ENCODE results near the gene GALNT2. TPM values are rescaled to one million over a fixed set of nuclear protein-coding genes. Genes with fewer than 3 reads are reported as not detected.

Gene GALNT2
- polyA plus RNA-seq, 1 of the 3 experiments (the other 2 are of a cell fraction) = 118 TPM

DNA sequence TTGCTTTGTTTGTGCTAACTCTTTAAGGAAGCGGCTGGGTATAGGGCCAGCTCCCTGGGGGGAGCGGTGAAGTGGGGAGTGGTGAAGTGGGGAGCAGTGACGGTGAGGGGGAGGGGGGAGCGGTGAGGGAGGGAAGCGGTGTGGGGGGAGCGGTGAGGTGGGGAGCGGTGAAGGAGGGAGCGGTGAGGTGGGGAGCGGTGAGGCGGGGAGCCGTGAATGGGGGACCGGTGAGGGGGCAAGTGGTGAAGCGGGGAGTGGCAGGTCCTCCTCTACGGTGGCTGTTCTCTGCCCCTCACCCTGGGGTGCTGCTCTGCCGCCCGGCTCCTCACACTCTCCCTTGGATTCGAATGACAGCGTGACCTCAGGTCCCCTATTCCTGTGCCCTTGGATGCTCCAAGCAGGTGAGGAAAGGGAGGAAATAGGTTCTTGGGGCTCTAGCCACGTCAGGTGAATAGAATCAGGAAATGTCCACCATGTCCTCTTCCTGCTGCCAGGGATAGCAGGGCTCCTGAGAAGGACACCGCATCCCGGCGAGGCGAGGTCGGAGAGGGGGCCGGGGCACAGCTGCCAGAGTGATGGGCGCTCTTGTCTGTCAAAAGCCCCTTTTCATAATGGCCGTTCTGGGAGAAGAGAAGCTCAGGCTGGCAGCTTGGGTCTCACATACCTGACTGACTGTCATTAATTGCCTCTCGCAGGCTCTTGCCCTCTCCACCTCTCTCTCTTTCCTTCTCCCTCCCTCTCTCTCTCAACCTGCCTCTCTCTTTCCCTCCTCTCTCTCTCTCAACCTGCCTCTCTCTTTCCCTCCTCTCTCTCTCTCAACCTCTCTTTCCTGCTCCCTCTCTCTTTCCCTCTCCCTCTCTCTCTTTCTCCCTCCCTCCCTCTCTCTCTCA lies 224.9 kb downstream of the GALNT2 start:
- CTCF ChIA-PET = interaction anchor here (1.2 kb wide), 1 partner anchor 16 kb away, joined by 3 read pairs; no protein-coding TSS in a partner anchor

DNA sequence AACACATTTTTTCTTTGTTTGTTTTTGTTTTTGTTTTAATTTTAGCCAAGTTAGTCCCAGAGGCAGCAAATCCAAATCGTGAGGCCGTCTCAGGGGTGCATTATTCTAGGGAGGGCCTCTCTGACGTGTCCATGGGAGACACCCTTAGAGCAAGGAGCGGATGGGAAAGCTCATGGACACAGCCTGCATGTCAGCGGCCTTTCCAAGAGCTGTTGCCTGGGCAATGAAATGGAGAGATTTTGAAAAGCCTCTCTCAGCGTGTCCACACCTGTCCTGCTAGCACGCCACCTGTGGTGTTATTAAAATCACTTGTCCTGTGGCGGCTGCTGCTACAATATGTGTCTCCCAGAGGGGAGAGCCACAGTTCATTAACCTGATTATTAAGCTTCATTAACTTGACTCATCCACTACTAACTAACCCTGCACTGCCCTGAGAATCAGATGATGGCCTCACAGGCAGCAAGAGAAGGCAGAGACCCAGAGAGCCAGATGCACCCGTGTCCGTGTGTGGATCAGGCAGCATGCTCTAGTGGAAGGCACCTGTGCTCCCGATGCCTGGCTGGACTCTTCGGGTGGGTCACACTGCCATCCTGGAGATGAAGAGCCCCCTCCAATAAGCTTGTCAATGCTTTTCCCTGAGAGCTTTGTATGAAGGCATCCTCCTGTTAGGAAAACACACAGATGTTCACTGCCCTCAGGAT lies 225.8 kb downstream of the GALNT2 start:
- H3K27me3 ChIP-seq (ENCODE audit: insufficient read depth) = no peaks in the 10 kb centered on the region
- POLR2A ChIA-PET = no interaction called here
- H4K20me1 ChIP-seq (ENCODE audit: insufficient read depth) = no peaks in the 10 kb centered on the region
- no peaks in the 10 kb centered on the region for H3K9me2 ChIP-seq
- no peak for DNase-seq
- CTCF ChIA-PET = interaction anchor here (1.2 kb wide), 1 partner anchor 15 kb away, joined by 3 read pairs; no protein-coding TSS in a partner anchor
- no peak overlapping the region for H3K4me3 ChIP-seq (ENCODE audit: low read depth in 2 of 2, low read length in 1 of 2)
- H3K79me2 ChIP-seq (ENCODE audit: insufficient read depth) = no peaks in the 10 kb centered on the region
- H3F3A ChIP-seq (replicated peaks; ENCODE audit: insufficient read depth) = no peaks in the 10 kb centered on the region
- no peaks in the 10 kb centered on the region for H3K36me3 ChIP-seq (replicated peaks in 1 of 2; ENCODE audit: control insufficient read depth in 1 of 2, insufficient read depth in 2 of 2, low read length in 1 of 2)
- H3K4me2 ChIP-seq = no peak overlapping the region
- H2AFZ ChIP-seq (ENCODE audit: low read depth) = no peak overlapping the region
- WGBS (ENCODE audit: low lambda C conversion rate) = 57% methylated on average over 12 of the region's 12 CpGs
- H3K9ac ChIP-seq = no peak overlapping the region
- no peaks in the 10 kb centered on the region for H3K9me3 ChIP-seq
- no peak overlapping the region for H3K27ac ChIP-seq (ENCODE audit: low read depth in 2 of 2, low read length in 1 of 2)
- peaks cover 0 to 6% of the 10 kb centered on the region in 2 experiments; a peak in 1 of 4 replicates for H3K4me1 ChIP-seq (ENCODE audit: control insufficient read depth in 1 of 2, insufficient read depth in 2 of 2, low read depth in 1 of 2, low read length in 1 of 2)
- TF ChIP-seq SIN3A (IDR thresholded peaks at IDR 0.05; ENCODE audit: borderline replicate concordance, low read depth, low read length) = no peak
- no peak for TF ChIP-seq TAF1 (IDR thresholded peaks at IDR 0.05; ENCODE audit: borderline replicate concordance, low read depth, low read length)
- no peak for TF ChIP-seq MXI1 (IDR thresholded peaks at IDR 0.05; ENCODE audit: low read depth, low read length)
- TF ChIP-seq FOSL2 (IDR thresholded peaks at IDR 0.05; ENCODE audit: borderline replicate concordance, low read depth) = no peak
- no peak for TF ChIP-seq RAD21 (IDR thresholded peaks at IDR 0.05; ENCODE audit: low read length)
- no peak for TF ChIP-seq TEAD4 (IDR thresholded peaks at IDR 0.05; ENCODE audit: borderline replicate concordance, insufficient read depth)
- TF ChIP-seq, protein P1, sequence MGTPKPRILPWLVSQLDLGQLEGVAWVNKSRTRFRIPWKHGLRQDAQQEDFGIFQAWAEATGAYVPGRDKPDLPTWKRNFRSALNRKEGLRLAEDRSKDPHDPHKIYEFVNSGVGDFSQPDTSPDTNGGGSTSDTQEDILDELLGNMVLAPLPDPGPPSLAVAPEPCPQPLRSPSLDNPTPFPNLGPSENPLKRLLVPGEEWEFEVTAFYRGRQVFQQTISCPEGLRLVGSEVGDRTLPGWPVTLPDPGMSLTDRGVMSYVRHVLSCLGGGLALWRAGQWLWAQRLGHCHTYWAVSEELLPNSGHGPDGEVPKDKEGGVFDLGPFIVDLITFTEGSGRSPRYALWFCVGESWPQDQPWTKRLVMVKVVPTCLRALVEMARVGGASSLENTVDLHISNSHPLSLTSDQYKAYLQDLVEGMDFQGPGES (IDR thresholded peaks at IDR 0.05; ENCODE audit: low read depth, low read length) = no peak
- TF ChIP-seq, protein P2, sequence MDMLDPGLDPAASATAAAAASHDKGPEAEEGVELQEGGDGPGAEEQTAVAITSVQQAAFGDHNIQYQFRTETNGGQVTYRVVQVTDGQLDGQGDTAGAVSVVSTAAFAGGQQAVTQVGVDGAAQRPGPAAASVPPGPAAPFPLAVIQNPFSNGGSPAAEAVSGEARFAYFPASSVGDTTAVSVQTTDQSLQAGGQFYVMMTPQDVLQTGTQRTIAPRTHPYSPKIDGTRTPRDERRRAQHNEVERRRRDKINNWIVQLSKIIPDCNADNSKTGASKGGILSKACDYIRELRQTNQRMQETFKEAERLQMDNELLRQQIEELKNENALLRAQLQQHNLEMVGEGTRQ (IDR thresholded peaks at IDR 0.05; ENCODE audit: borderline replicate concordance, low read depth, low read length) = no peak
- TF ChIP-seq NFIC (IDR thresholded peaks at IDR 0.05; ENCODE audit: borderline replicate concordance) = no peak
- no peak for TF ChIP-seq FOXM1 (IDR thresholded peaks at IDR 0.05; ENCODE audit: low read depth)
- no peak for TF ChIP-seq GATA2 (CRISPR knock-in tag; IDR thresholded peaks at IDR 0.05)
- TF ChIP-seq ELF1 (IDR thresholded peaks at IDR 0.05) = no peak
- TF ChIP-seq, protein P3, sequence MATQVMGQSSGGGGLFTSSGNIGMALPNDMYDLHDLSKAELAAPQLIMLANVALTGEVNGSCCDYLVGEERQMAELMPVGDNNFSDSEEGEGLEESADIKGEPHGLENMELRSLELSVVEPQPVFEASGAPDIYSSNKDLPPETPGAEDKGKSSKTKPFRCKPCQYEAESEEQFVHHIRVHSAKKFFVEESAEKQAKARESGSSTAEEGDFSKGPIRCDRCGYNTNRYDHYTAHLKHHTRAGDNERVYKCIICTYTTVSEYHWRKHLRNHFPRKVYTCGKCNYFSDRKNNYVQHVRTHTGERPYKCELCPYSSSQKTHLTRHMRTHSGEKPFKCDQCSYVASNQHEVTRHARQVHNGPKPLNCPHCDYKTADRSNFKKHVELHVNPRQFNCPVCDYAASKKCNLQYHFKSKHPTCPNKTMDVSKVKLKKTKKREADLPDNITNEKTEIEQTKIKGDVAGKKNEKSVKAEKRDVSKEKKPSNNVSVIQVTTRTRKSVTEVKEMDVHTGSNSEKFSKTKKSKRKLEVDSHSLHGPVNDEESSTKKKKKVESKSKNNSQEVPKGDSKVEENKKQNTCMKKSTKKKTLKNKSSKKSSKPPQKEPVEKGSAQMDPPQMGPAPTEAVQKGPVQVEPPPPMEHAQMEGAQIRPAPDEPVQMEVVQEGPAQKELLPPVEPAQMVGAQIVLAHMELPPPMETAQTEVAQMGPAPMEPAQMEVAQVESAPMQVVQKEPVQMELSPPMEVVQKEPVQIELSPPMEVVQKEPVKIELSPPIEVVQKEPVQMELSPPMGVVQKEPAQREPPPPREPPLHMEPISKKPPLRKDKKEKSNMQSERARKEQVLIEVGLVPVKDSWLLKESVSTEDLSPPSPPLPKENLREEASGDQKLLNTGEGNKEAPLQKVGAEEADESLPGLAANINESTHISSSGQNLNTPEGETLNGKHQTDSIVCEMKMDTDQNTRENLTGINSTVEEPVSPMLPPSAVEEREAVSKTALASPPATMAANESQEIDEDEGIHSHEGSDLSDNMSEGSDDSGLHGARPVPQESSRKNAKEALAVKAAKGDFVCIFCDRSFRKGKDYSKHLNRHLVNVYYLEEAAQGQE (IDR thresholded peaks at IDR 0.05; ENCODE audit: low read depth, low read length) = no peak
- no peak for TF ChIP-seq SMC3 (IDR thresholded peaks at IDR 0.05; ENCODE audit: low read depth, low read length)
- TF ChIP-seq CHD2 (IDR thresholded peaks at IDR 0.05; ENCODE audit: low read length, partially characterized antibody) = no peak
- no peak for TF ChIP-seq JUND (IDR thresholded peaks at IDR 0.05)

More for the DNA sequence above, 224.9 kb downstream of the GALNT2 start:
- TF ChIP-seq GABPA (IDR thresholded peaks at IDR 0.05; ENCODE audit: low read depth) (no peak), EP300 (IDR thresholded peaks at IDR 0.05; ENCODE audit: borderline replicate concordance in 1 of 2, low read depth in 1 of 2, low read length in 1 of 2) (no peak), NFIC (IDR thresholded peaks at IDR 0.05; ENCODE audit: borderline replicate concordance) (no peak), TCF12 (IDR thresholded peaks at IDR 0.05) (no peak)
- Histone ChIP-seq H3F3A (replicated peaks; ENCODE audit: insufficient read depth) (no peaks in the 10 kb centered on the region), H3K79me2 (ENCODE audit: insufficient read depth) (no peaks in the 10 kb centered on the region), H3K4me1 (ENCODE audit: control insufficient read depth in 1 of 2, insufficient read depth in 2 of 2, low read depth in 1 of 2, low read length in 1 of 2) (peaks cover 0 to 6% of the 10 kb centered on the region in 2 experiments; a peak in 1 of 4 replicates), H2AFZ (ENCODE audit: low read depth) (no peak overlapping the region), H3K36me3 (replicated peaks in 1 of 2; ENCODE audit: control insufficient read depth in 1 of 2, insufficient read depth in 2 of 2, low read length in 1 of 2) (no peaks in the 10 kb centered on the region), H3K27me3 (ENCODE audit: insufficient read depth) (no peaks in the 10 kb centered on the region), H3K27ac (ENCODE audit: low read depth in 2 of 2, low read length in 1 of 2) (no peak overlapping the region), H4K20me1 (ENCODE audit: insufficient read depth) (no peaks in the 10 kb centered on the region), H3K9ac (no peak overlapping the region), H3K9me2 (no peaks in the 10 kb centered on the region), H3K9me3 (no peaks in the 10 kb centered on the region), H3K4me2 (no peak overlapping the region), H3K4me3 (ENCODE audit: low read depth in 2 of 2, low read length in 1 of 2) (no peak overlapping the region)
- WGBS (ENCODE audit: low lambda C conversion rate) = 86% methylated on average over 28 of the region's 28 CpGs
- DNase-seq = no peak
- POLR2A ChIA-PET = no interaction called here
